Anterior cingulate cortex (tissue), 58 donors: ENCODE results near the gene WDSUB1.
A peak's percentile ranks its signal among the peaks of the same experiment; 100 is the strongest.

Source experiments
- DNase-seq, 58 donors: peaks; one replicate each; lab custom pipeline; 2025; lab: John Stamatoyannopoulos, UW

Gene WDSUB1

DNA sequence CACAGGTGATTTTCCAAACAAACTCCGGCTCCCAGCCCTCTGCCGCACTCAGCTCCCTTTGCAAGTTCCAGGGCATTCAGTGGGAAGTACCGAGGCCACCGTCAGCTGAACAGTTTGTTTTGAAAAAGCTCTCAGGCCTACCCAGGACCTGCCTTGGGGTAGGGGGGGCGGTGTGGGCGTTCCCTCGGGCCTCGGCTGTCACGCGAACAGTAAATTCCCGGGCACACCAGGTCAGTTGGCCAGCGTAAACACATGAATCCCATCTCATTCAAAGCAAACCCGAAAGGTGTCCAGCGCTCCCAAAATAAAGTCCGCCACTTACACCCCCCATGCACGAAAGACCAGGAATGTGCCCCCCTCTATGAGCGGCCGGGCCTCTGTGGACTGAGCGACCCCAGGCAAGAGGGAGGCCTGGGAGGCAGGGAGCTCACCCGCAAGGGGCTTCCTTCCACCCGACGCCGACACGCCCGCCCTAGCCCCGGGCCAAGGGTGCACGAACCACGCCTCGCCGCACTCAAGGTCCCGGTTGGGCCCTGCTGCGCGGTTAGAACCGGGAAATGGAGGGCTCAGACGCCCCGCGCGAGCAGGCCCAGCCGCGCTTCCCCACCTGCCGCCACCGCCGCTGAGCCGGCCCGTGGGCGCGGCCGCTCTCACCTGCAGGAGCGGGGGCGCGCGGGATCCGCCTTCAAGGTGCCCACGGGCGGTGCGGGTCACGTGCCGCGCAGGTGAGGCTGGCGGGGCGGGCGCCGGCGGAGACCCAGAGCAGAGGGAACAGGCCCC lies at the start of gene WDSUB1:
WDSUB1 (minus strand) TSS at position 775 of the 780 bp plus-strand sequence. CDS start 3,634 bp downstream, outside the sequence.
- DNase-seq, result peak in 50 of 58 donors; percentile 10 to 67 (median 41)

DNA sequence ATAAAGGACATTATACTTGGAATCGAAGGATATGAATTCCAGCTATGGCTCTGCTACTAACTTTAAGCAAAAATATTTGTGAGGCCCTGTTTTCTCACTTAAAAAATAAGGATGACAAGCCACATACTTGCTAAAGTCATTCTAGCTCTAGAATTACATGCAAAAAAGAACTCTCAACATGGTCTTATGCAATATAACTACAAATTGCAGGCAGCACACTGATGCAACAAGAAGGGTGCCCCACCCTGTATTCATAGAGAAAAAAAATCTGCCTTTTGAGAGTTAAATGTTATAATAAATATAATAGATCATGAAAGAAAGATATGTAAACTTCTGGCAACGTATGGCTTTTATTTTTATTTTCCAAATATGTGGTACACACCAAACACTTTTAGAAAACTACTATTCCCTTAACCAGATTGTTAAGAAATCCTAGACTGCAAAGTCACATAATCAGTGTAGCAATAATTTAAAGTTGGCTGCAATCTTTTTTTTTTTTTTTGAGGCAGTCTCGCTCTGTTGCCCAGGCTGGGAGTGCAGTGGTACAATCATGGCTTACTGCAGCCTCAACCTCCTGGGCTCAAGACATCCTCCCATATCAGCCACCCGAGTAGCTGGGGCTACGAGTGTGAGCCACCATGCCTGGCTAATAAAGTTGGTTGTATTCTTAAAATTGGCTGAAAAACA lies 40.2 kb upstream of the WDSUB1 start:
- no peak for DNase-seq

- DNase-seq, result no peak
Observed at GRCh38 chr2:159322419-159322818, 35.9 kb upstream of the WDSUB1 start.

DNA sequence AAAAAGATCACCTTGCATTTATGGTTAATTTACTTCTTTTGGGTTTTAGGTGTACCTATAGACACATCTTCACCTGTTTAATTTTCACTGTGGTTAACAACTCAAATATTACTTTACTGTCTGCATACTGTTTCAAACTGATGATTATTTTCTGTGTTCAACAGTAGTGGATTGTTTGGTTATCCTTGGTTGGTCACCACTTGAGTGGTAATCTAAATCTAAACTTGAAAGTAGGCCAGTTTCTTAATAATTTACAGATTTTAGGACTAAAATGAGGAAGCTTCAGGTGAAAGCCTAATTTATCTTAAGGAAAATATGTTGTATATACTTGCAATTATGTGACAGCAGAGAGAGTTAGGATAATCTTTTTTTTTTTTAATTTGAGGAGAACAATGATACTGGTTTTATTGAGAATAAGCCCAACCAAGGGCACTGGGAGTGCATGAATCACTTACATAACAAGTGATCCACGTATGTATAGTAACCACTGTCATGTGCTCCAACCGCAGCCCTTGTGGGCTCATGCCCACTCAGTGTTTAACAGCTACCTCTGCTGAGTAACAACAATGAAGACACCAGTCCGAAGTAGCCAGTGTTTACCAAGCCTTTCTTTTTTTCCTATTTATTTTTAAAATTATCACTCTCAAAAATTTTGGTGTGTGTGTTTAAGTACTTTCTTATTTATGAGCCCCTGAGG lies 31.0 kb upstream of the WDSUB1 start:
- no peak for DNase-seq

DNA sequence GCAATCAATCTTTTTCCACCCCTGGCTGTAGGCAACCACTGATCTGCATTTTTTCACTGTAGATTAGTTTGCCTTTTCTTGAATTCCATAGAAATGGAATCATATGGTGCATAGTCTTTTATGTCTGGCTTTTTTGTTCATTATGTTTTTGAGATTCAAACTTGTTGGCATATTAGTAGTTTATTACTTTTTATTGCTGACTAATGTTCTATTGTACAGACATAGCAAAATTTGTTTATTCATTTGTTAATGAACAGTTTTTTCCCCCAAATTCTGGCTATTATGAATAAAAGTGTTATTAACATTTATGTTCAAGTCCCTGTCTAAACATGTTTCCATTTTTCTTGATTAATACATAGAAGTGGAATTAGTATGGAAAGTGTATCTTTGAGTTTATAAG lies 21.4 kb upstream of the WDSUB1 start:
- no peak for DNase-seq

GRCh38 chr2:159300586-159300985 lies 14.1 kb upstream of the WDSUB1 start:
- DNase-seq, result no peak

GRCh38 chr2:159298967-159299366 lies 12.5 kb upstream of the WDSUB1 start:
- DNase-seq, result no peak

DNA sequence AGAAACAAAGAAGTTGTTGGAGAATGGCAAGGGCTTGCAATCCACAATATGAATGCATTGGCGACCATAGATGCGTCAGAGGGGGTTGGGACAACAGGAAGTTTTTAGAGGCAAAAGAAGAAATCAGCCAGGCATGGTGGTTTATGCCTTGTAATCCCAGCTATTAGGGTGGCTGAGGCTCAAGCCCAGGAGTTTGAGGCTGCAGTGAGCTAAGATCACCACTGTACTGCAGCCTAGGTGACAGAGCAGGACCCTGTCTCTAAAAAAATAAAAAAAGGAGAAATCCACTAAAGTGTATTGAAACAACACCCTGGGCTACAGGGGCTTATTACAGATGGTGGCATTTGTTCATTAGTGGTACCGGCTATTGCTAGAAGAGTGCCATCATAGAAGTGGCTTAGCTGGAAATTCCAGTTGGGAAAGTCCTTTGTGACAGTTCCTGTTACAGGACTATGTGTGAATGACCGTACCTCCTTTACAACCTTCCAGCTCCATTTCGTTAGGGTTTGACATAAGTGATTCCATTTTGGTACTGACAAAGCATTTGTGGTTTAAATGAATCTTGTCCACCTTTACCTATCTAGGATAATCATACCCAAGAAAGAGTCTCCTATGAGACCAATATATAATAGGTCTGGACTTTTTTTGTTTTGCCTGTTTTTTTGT lies 10.7 kb upstream of the WDSUB1 start:
- DNase-seq, result no peak

GRCh38 chr2:159292157-159292556 lies 5.7 kb upstream of the WDSUB1 start:
- no peak for DNase-seq

DNA sequence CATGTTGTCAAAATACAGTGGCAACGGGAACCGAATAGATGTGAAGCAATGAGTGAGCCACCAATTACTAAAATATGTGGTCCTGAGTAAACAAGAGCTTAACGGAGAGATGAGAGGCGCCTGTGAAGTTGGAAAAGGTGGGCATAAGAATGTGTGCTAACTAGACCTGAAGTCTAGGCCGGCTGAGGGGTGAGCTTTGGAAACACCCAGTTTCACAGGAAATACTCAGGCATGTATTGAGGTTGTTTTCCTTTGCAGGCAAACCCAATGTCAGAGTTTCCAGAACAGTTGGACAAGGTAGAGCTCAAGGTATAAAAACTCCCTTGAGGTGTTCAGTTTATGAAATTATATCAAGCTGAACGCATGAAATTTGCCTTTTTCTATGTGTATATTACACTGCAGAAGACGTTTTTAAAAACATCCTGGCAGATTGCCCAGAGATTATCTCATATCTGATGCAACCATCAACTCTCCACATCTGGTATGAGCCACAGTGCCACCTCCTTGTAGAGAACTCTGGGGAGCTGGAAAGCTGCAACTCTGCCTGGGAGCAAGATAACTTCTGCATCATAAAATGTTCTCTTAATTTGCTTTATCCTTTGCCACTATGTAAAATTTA lies 3.9 kb upstream of the WDSUB1 start:
- DNase-seq, result peak in 5 of 58 donors; percentile 1 to 29 (median 2)

DNA sequence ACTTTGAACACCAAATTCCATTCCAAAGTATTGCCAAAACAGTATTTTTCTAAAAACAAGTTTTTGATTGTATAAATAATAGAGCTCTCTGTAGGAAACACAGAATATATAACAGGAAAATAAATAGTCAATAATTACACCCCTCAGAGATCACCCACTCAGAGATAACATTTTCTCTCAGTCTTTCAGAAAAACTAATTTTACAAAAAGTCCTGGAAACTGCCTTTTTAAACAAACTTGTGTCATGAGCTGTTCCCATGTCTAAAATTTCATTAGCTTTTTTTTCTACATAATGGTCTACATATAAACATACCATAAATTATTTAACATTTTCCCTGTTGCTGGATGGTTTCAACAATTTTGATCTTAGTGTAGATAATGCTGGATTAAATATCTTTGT lies 1.2 kb upstream of the WDSUB1 start:
- DNase-seq, result no peak

GRCh38 chr2:159286709-159287441 lies 372 bp upstream of the WDSUB1 start:
- peak; percentile 64 to 99 (median 96) for DNase-seq

DNA sequence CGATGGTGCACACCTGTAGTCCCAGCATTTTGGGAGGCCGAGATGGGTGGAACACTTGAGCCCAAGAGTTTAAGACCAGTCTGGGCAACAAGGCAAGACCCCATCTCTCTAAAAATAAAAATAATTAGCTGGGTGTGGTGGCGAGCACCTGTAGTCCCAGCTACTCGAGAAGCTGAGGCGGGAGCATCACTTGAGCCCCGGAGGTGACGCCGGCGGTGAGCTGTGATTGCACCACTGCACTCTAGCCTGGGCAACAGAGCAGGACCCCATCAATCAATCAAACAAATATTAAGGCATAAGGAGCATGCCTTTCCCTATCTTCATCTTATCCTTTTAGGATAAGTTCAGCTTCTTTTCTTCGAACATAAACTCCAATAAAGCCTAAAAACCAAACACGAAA lies 1.1 kb downstream of the WDSUB1 start:
- no peak for DNase-seq

- no peak for DNase-seq
Observed at GRCh38 chr2:159283529-159283928, 3.0 kb downstream of the WDSUB1 start.

- DNase-seq, result no peak
Observed at GRCh38 chr2:159281002-159281401, 5.5 kb downstream of the WDSUB1 start.

DNA sequence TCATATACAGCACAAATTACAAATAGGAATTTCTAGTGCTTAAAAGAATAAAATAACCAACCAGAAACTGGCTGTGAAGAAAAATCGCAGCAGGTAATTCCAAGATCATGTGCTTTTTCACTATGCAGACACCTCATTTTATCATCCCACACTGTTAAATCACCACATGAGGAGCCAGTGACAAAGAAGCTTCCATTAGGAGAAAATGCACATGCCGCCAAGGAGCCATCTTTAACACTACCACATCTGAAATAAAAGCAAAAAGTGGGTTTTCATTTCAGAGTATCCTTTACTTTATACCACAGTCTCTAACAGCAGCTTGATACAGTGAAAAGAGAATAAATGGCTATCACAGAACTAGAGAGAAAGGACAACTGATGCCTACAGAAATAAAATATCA lies 6.8 kb downstream of the WDSUB1 start:
- DNase-seq, result no peak

DNA sequence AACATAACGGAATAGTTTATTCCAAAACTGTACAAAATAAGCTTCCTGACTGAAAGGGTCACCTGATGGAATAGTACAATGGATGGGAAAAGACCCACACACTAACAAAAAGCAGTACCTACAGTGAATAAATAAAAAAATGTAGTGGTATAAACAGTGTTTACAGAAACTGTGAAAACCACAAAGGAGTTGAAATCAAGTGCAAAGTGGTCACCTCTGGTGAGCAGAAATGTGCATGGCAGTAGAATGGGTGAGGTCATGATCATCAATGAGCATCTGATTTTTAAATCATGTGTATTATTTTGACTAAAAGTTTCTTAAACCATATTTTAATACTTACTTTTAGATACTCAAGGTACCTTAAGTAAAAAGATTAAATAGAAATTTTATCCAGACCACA lies 11.4 kb downstream of the WDSUB1 start:
- DNase-seq, result no peak

DNA sequence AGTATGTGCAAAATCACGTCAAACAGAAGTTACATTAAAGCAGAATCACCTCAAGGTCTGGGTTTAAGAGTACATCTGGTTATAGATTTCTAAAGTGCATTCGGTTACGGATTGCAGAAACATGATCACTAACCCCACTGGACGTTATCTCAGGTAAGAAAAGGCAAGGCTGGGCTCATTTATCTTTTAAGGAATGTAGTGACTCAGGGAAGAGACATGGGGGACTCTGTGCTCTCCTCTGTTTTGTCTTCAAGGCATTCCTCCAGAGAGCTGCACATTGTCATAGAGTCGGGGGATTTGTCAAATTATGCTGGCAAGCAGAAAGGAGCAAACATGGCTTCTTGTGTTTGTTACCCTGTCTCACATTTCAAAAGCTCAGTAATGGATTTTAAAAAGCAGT lies 14.3 kb downstream of the WDSUB1 start:
- DNase-seq, result no peak

DNA sequence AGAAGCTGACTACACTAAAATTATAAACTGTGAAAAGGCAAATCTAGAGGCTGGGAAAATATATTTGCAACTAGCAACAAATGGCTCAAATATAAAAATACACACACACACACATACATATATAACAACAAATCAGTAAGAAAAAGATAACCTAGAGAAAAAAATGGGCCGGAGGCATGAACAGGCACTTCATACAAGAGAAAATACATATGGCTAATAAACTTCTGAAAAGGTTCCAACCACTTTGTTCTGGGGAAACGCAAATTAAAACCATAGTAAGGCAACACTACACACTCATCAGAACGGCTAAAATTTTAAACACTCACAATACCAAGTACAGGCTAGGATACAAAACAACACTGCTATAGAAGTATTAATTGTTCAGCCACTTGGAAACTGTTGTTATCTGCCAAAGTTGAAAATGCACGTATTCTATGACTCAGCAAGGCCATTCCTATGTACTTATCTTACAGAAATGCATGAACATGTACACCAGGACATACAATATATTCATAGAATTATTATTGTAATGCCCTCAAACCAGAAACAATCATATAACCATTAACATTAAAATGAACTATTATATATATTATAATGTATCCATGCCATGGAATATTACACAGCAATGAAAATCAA lies 15.6 kb downstream of the WDSUB1 start:
- DNase-seq, result no peak
